Activated CD8-positive, alpha-beta memory T cell treated with anti-CD3 and anti-CD28 coated beads, Interleukin-2, amount 10 ng/mL, durations not matched to agents 7 days and 5 days (primary cell): ENCODE measurements around the gene HIPK1. TPM values are rescaled to one million over a fixed set of nuclear protein-coding genes. Genes with fewer than 3 reads are reported as not detected.
A peak's percentile ranks its signal among the peaks of the same experiment; 100 is the strongest.

ENCODE experiments used
- ATAC-seq: fragments of 150-1000 bp; cut with Tn5 transposase; one replicate; pipeline ENCODE4 v1.10.0; 2021; ENCODE audit warnings: moderate library complexity
- CTCF ChIA-PET: fragments of 350-600 bp; sonication (Branson Sonifier 250); formaldehyde crosslinking; loops from one replicate; lab custom pipeline; 2021; ENCODE audit warnings: antibody characterized with exemption; lab: Charles Lee
- DNase-seq: peaks from one replicate; pipeline ENCODE4 v3.0.0-alpha.2; 2020
- H3K27ac Mint-ChIP-seq: one replicate; pipeline ENCODE4 v1.8.0; 2021; ENCODE audit warnings: mild to moderate bottlenecking, mixed read lengths
- H3K27me3 Mint-ChIP-seq: one replicate; pipeline ENCODE4 v1.8.0; 2021; ENCODE audit warnings: mixed read lengths
- H3K36me3 Mint-ChIP-seq: one replicate; pipeline ENCODE4 v1.8.0; 2021; ENCODE audit warnings: mild to moderate bottlenecking, mixed read lengths
- H3K4me1 Mint-ChIP-seq: one replicate; pipeline ENCODE4 v1.8.0; 2021; ENCODE audit warnings: mixed read lengths
- H3K4me3 Mint-ChIP-seq: one replicate; pipeline ENCODE4 v1.8.0; 2021; ENCODE audit warnings: mild to moderate bottlenecking, moderate library complexity, mixed read lengths
- H3K9me3 Mint-ChIP-seq: one replicate; pipeline ENCODE4 v1.8.0; 2022; ENCODE audit warnings: low read depth, mixed read lengths
- total RNA-seq, 2 experiments: library from RNA; stranded (reverse); gene quantifications; one replicate each; pipeline ENCODE4 v1.2.3, GENCODE V29; 2021

Gene HIPK1
- total RNA-seq = 10 to 100 TPM; 90.4 to 97.9 TPM

GRCh38 chr1:113928941-113929749, at the start of gene HIPK1:
Gene HIPK1, plus strand, starts transcription at chr1:113929324.
- H3K27me3 Mint-ChIP-seq = peaks cover under 1% of the 10 kb centered on the region
- peak within 1 kb of the TSS; percentile 86 for H3K4me3 Mint-ChIP-seq
- H3K9me3 Mint-ChIP-seq = no peaks in the 10 kb centered on the region
- DNase-seq (peak; percentile 95), ATAC-seq (peak; percentile 77)
- CTCF ChIA-PET = interaction anchor here (0.8 to 4.9 kb wide), 21 partner anchors 9 to 170 kb away, joined by 3 to 60 read pairs (median 5); partner anchors contain the start of genes AP4B1, DCLRE1B, PHTF1 and RSBN1
- peaks cover 41% of the 10 kb centered on the region for H3K4me1 Mint-ChIP-seq
- H3K27ac Mint-ChIP-seq = peak within 1 kb of the TSS; percentile 100
- peaks cover 13% of the 10 kb centered on the region for H3K36me3 Mint-ChIP-seq

DNA sequence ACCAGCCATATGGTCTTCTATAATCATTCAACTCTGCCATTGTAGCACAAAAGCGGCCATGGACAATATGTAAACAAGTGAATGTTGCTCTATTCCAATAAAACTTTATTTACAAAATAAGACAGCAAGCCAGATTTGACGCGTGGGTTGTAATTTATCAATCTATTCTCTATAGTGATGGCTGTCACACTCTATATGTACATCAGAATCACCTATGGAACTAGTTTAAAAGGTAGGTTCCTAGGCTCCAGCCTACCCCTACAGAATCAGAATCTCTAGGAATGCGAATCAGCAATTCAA, 49.4 kb upstream of the HIPK1 start:
- Mint-ChIP-seq H3K4me3 (no peak overlapping the region), H3K27ac (peak overlapping the region; percentile 92), H3K9me3 (no peaks in the 10 kb centered on the region), H3K27me3 (no peaks in the 10 kb centered on the region), H3K4me1 (peaks cover 57% of the 10 kb centered on the region), H3K36me3 (peaks cover 11% of the 10 kb centered on the region)
- DNase-seq = no peak
- CTCF ChIA-PET = interaction anchor here (0.6 to 4.7 kb wide), 5 partner anchors 11 to 462 kb away, joined by 3 to 36 read pairs (median 3); partner anchors contain the start of genes AP4B1 and HIPK1
- no peak for ATAC-seq

DNA sequence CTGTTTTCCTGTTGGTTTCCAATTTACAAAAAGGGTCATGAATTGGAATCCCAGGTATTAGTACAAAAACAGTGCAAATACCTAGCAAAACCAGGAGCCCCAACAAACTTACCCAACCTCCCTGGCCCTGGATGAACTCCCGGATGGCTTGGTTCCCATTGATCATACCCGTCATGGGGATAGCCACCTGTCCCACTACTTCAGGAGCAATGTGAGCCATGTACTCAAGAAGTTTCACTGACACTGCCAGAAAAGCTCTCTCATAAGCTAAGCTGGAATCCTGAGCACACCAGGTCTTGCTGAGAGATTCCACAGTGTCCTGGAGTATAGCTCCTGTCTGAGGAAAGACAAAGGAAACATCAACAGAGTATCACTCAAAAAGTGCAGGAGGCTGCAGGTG, 47.5 kb upstream of the HIPK1 start:
- Mint-ChIP-seq H3K27ac (peak overlapping the region; percentile 14), H3K36me3 (peaks cover 11% of the 10 kb centered on the region), H3K4me3 (no peak overlapping the region), H3K4me1 (peaks cover 42% of the 10 kb centered on the region), H3K27me3 (no peaks in the 10 kb centered on the region), H3K9me3 (no peaks in the 10 kb centered on the region)
- ATAC-seq (no peak), DNase-seq (no peak)
- CTCF ChIA-PET = interaction anchor here (1.0 to 4.7 kb wide), 7 partner anchors 9 to 51 kb away, joined by 3 to 36 read pairs (median 5); partner anchors contain the start of genes AP4B1 and HIPK1

GRCh38 chr1:113886417-113887401, 42.4 kb upstream of the HIPK1 start:
- no peak for ATAC-seq
- peaks cover 5% of the 10 kb centered on the region for H3K36me3 Mint-ChIP-seq
- no peak for DNase-seq
- H3K4me1 Mint-ChIP-seq = peaks cover 6% of the 10 kb centered on the region
- no peaks in the 10 kb centered on the region for H3K27me3 Mint-ChIP-seq
- no peaks in the 10 kb centered on the region for H3K9me3 Mint-ChIP-seq
- no peak overlapping the region for H3K4me3 Mint-ChIP-seq
- H3K27ac Mint-ChIP-seq = no peak overlapping the region
- CTCF ChIA-PET = interaction anchor here (1.0 to 3.2 kb wide), 6 partner anchors 10 to 54 kb away, joined by 3 to 9 read pairs (median 4); no protein-coding TSS in a partner anchor

DNA sequence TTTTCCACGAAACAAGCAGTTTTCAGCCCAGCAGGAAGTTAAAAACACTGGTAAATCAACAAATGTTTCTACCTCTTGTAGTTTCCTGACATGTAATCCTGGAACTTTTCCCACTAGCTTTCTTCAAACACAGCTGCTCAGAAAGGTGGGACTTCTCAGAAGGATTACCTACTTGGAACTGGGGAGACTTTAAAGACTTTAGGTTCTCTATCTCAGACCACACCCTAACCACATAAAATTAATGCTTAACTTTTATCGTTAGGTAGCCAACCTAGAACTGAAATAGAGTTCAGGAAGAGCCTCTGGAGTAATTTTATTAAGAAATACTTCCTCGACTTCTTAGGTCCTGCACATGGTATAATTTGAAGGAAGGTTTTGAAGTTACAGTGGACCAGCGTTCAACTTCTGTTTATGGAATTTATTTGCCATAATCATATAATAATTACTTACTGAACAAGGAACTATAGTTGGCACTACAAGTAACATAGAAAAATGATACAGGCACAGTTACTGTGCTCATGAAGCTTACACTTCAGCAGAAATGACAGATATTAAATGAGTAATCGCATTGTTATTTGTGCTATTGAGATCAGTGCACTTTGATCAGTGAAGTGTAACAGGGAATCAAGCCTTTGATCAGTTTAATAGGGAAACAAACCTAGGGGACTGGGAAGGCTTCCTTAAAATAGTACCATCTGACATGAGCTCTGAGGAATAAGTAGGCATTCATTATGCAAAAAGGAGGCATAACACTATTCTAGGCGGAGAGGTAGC, 41.5 kb upstream of the HIPK1 start, which contains the start of gene BCL2L15:
Gene BCL2L15, minus strand, starts transcription at position 180 of the 774 bp plus-strand sequence. CDS start 206 bp downstream, outside the sequence.
- no peak within 1 kb of the TSS for H3K4me3 Mint-ChIP-seq
- no peaks in the 10 kb centered on the region for H3K9me3 Mint-ChIP-seq
- ATAC-seq = no peak

DNA sequence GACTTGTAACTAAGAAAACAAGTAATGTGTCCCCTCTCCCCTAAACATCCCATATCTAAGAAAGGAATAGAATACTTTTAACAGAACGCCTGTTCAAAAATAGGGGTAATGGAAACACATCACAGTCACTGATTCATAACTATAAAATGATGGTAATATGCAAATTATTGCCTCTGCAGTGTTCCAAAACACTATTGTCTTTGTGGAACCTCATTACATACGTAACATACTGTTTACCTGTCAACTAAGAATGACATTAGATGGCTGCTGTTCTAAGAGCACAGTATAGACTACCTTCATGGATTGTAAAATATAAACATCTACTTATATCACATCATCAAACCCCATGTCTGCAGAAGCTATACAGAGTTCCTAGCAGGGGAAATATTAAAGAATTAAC, 38.3 kb upstream of the HIPK1 start:
- no peaks in the 10 kb centered on the region for H3K27me3 Mint-ChIP-seq
- no peak overlapping the region for H3K4me3 Mint-ChIP-seq
- no peaks in the 10 kb centered on the region for H3K9me3 Mint-ChIP-seq
- H3K4me1 Mint-ChIP-seq = peaks cover 6% of the 10 kb centered on the region
- CTCF ChIA-PET = interaction anchor here (0.9 kb wide), 1 partner anchor 21 kb away, joined by 3 read pairs; no protein-coding TSS in a partner anchor
- peaks cover 23% of the 10 kb centered on the region for H3K36me3 Mint-ChIP-seq
- no peak for DNase-seq
- H3K27ac Mint-ChIP-seq = no peak overlapping the region
- no peak for ATAC-seq

More for the DNA sequence above, 41.5 kb upstream of the HIPK1 start, which contains the start of gene BCL2L15:
- CTCF ChIA-PET = interaction anchor here (1.2 to 3.2 kb wide), 2 partner anchors 12 to 52 kb away, joined by 4 to 9 read pairs; no protein-coding TSS in a partner anchor
- no peak for DNase-seq
- Mint-ChIP-seq H3K27ac (no peak within 1 kb of the TSS), H3K36me3 (peaks cover 7% of the 10 kb centered on the region), H3K27me3 (no peaks in the 10 kb centered on the region), H3K4me1 (peaks cover 6% of the 10 kb centered on the region)

- Mint-ChIP-seq H3K27me3 (no peaks in the 10 kb centered on the region), H3K36me3 (peaks cover 32% of the 10 kb centered on the region), H3K4me1 (peaks cover 6% of the 10 kb centered on the region), H3K27ac (no peak overlapping the region), H3K4me3 (no peak overlapping the region), H3K9me3 (no peaks in the 10 kb centered on the region)
- ATAC-seq (no peak), DNase-seq (no peak)
- CTCF ChIA-PET = interaction anchor here (0.7 to 0.9 kb wide), 2 partner anchors 22 to 385 kb away, joined by 3 read pairs; no protein-coding TSS in a partner anchor
Observed at GRCh38 chr1:113891631-113892220, 37.4 kb upstream of the HIPK1 start.

DNA sequence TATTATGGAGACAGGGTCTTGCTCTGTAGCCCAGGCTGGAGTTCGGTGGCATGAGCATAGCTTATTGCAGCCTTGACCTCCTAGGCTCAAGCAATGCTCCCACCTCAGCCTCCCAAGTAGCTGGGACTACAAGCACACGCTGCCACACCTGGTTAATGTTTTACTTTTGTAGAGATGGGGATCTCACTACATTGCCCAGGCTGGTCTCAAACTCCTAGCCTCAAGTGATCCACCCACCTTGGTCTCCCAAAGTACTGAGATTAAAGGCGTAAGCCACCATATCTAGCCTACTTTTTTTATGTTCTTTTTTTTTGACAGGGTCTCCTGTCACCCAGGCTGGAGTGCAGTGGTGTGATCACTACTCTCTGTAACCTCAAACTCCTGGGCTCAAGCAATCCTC, 35.9 kb upstream of the HIPK1 start:
- no peak for DNase-seq
- Mint-ChIP-seq H3K9me3 (no peaks in the 10 kb centered on the region), H3K36me3 (peaks cover 45% of the 10 kb centered on the region), H3K27ac (no peak overlapping the region), H3K27me3 (no peaks in the 10 kb centered on the region), H3K4me1 (peaks cover 7% of the 10 kb centered on the region), H3K4me3 (no peak overlapping the region)
- ATAC-seq = no peak
- CTCF ChIA-PET = interaction anchor here (1.6 to 1.9 kb wide), 2 partner anchors 11 to 58 kb away, joined by 5 to 7 read pairs; no protein-coding TSS in a partner anchor

DNA sequence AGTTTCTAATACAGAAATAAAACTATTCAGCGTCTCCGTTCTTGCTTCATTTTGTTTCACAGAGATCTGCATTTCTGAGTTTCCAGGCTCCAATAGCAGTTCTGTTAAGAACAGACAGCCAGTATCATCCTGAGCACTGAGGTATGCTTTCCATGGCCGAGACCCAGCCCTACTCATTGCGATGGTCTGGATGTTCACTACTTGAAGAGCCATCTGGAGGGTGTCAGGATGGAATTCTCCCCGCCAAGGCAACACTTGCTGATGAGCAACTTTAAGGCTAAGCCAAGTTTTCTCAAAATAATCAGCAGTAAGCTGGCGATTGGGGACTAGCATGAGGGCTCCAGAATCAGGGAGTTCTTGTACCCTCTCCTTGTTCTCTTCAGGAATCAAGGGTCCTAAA, 34.0 kb upstream of the HIPK1 start:
- peaks cover 62% of the 10 kb centered on the region for H3K36me3 Mint-ChIP-seq
- no peaks in the 10 kb centered on the region for H3K9me3 Mint-ChIP-seq
- no peak for ATAC-seq
- H3K27ac Mint-ChIP-seq = no peak overlapping the region
- H3K4me3 Mint-ChIP-seq = no peak overlapping the region
- no peaks in the 10 kb centered on the region for H3K27me3 Mint-ChIP-seq
- CTCF ChIA-PET = interaction anchor here (2.6 kb wide), 1 partner anchor 13 kb away, joined by 9 read pairs; no protein-coding TSS in a partner anchor
- peaks cover 21% of the 10 kb centered on the region for H3K4me1 Mint-ChIP-seq
- no peak for DNase-seq

DNA sequence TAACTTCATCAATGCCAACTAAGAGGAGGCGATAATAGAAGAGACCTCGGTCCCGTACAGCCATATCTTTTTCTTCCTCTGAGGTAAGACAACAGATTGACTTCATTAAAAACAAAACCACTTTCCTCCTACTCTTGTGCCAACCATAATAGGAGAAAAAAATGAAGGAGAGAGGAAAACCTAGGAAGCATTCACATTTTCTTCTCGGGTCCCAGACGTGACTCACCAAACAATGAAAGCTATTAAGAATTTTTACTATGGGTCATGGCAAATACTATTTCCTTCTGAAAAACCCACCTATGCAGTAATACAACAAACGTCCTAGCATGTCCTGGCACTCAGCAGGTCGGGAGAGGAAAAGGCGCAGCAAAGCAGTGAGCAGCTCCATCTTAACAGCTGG, 33.2 kb upstream of the HIPK1 start:
- no peak for ATAC-seq
- Mint-ChIP-seq H3K9me3 (no peaks in the 10 kb centered on the region), H3K4me1 (peaks cover 29% of the 10 kb centered on the region), H3K36me3 (peaks cover 66% of the 10 kb centered on the region), H3K27me3 (no peaks in the 10 kb centered on the region), H3K4me3 (no peak overlapping the region), H3K27ac (no peak overlapping the region)
- CTCF ChIA-PET = interaction anchor here (2.1 to 2.6 kb wide), 2 partner anchors 14 to 27 kb away, joined by 6 to 9 read pairs; no protein-coding TSS in a partner anchor
- no peak for DNase-seq

DNA sequence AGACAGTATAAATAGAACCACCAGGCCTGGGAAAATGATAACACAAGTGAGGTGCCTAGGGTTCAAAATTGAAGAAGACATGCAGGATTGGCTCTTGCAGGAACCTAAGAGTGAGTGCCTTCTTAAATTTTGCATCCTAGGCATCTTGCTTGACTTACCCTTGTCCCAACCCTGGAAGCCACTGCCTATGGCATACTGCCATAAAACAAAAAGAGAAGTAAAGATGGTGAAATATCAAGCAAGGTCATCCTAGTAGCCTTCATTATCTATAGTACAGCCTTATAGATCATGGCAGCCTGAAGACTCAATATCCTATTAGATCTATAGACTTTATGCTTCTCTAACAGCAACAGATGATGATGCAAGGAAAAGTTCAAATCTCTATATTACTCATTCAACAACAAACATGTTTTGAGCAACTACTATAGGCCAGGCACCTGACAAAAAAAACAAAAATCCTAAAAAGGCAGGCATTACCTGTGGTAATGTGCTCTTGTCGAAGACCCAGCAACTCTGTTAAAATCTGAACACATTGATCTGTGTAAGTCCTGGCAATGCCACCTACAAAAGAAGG, 30.8 kb upstream of the HIPK1 start:
- ATAC-seq (no peak), DNase-seq (no peak)
- Mint-ChIP-seq H3K27me3 (no peaks in the 10 kb centered on the region), H3K27ac (peak overlapping the region; percentile 21), H3K36me3 (peaks cover 80% of the 10 kb centered on the region), H3K4me3 (no peak overlapping the region), H3K9me3 (no peaks in the 10 kb centered on the region), H3K4me1 (peaks cover 53% of the 10 kb centered on the region)
- CTCF ChIA-PET = interaction anchor here (1.0 kb wide), 2 partner anchors 28 to 39 kb away, joined by 3 read pairs; no protein-coding TSS in a partner anchor
